Measurements from ENCODE around the gene GRID2.

GRID2 gene

GRCh38 chr4:92760433-92760832 lies 456.7 kb downstream of the GRID2 start:
- DNase-seq = no peak

DNA sequence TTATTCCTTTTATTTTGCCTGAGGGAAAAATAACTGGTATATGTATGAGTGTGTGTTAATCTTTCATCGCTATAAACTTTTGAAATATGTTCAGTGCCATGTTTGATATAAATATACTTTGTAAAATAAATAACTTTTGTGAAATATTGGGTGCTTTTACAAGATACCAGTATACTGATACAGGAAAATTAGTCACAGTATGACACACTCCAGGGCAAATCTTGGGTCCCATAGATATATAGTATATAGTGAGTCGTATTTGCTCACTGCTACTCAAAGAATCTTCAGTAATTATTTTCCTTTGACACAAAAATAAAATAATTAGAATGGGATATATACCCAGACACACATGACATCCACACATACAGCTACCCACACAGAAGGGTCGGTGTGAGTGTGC lies 472.3 kb downstream of the GRID2 start:
- DNase-seq = no peak

DNA sequence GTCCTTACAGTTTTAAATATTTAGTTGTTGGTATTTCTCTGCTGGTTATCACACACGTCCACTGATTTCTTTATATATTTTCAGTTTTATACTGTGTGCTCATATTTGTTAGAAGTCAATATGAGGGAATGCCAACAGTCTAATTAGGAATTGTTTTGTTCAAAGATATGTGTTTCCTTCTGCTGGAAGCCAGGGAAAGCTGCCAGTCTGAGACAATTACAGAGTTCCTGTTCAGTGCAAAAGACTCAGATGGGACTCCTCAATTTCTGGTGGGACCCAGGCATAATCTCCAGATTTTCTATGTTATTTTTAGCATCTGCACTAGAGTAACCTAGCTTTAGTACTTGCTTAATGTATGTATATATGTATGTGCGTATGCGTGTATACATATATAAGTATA lies 486.0 kb downstream of the GRID2 start:
- DNase-seq = no peak

- no peak for DNase-seq
Measured at GRCh38 chr4:92791871-92792440, 488.2 kb downstream of the GRID2 start.

DNA sequence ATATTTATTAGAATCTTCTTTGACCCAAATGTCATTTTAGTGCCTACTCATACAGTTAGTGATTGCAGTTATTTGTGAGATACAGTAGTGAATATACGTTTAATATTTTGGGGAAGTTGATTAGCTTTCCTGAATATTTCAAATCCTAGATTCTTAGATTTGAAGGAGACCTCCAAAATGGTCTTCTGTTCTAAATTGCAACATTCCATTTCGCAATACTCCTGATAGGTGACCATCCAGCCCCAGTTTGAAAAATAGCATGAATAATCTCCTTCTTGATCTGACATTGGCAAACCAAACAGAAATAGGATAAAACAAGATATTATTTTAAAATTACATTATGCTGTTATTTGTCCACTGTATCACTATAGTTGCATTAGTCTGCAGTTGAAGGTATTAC lies 505.6 kb downstream of the GRID2 start:
- DNase-seq = no peak

DNA sequence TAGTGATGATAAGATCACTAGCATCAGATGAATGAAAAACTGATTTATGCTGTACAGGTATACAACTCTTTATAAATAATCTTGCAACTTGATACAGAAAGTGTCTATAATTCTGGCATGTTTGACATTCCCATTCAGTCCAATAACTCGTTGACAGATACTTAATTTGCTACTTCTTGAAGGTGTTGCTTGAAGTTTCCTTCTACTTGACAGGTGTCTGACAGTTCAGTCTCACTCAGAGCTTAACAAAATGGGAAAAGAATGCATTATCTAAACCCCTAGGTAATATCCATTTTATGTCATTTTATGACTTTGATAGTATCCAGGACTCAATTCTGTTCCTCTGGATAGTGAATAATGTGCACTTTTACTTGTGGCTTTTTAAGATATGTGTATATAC lies 508.9 kb downstream of the GRID2 start:
- no peak for DNase-seq

DNA sequence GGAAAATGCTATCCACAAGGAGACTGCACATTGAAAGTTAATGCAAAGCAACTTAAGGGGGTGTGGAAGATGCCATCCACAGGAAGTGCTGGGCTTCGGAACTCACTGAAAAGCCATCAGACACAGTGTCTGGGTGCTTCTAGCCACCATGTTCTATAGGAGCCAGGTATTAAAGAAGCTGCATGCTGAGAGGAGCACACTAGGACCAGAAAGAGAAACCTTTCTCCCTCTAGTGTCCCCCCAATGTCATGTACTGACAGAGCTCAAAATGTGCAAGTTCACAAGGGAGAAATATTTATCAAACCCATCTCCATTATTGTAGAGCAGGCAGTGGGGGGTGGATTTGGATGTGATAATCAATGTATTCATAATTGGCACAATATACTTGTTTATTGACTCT lies 510.9 kb downstream of the GRID2 start:
- no peak for DNase-seq

DNA sequence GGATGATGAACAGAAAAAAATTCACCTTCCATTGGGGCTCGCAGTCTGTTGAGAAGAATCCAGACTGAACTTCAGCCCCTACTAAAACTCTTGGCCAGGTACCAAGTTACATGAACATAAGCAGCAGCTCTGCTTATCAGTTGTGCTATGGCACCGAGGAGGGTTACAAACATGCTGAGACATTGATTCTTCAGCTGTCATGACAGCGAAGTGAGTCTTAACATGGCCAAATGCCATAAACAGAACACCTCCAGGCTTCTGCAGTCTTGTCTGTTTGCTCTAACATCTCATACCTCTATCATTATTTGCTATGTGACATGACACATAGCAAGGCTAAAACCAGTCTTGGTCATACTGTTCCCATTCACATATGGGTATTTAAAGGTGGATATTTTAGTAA lies 521.5 kb downstream of the GRID2 start:
- DNase-seq = no peak

DNA sequence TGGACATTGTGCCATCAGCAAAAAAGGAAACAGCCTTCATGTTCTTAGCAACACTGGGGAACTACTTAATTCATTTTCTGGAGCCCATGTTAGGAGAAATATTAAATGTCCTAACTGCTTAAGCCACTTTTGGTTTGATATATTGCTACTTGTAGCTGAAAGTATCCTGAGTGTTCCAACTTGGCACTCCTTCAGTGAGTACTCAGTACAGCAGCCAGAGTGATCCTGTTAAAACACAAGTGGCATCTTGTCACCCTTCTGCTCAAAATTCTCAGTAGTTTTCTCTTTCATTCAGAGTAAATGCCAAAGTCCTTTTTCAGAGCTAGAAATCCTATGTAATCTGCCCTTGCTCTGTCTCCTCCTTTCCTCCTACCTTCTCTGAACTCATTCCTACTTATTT lies 522.0 kb downstream of the GRID2 start:
- no peak for DNase-seq

DNA sequence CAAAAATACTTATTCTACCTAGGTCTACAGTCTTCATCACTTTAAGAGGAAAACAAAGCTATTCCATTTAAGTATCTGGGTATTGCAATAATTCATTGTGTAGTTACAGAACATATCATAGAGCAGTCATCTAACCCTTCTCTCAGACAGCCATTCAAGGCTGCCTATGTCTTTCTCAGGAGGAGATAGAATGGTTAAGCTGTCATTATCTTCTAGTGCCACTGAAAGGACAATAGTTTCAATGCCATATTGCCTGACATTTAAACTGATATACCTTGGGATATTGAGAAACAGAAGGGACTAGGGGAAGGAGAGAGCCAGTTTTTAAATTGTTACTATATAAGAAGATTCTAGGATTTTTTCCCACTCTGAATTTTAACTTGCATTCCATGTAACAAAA lies 527.0 kb downstream of the GRID2 start:
- DNase-seq = no peak

DNA sequence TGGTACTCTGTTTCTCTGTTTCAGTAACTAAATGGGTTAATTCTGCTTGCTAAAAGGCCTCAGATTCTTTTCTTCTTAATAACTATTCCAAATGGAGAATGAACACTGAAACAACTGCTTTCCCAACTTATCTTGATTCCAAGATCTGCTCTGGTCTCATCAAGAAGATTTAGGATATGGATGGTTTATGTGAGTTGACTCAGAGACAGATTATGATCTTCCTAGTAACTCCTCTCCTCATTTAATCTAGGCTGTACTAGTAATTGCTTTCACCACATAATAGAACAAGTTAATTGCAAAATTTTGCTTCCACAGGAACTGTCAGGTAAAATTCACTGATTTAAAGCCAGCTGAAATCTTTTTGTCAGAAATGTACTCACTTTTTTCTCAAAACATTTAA lies 537.1 kb downstream of the GRID2 start:
- no peak for DNase-seq

DNA sequence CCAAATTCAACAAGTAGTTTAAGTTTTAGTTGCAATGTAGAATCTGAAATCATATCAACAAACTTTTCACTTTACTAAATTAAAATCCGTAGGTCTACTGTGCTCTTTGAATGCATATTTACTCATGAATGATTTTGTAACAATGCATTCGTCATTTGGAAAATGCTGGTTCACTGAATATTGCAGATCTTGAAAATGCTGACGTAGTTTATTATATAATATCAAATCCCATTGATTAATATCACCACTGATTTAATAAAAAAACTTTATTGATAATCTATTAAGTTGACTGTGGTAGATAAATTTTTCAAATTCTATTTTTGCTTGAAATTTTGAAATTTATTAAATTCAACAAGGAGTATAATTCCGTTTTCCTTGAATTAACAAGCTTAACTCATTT lies 540.0 kb downstream of the GRID2 start:
- DNase-seq = no peak

DNA sequence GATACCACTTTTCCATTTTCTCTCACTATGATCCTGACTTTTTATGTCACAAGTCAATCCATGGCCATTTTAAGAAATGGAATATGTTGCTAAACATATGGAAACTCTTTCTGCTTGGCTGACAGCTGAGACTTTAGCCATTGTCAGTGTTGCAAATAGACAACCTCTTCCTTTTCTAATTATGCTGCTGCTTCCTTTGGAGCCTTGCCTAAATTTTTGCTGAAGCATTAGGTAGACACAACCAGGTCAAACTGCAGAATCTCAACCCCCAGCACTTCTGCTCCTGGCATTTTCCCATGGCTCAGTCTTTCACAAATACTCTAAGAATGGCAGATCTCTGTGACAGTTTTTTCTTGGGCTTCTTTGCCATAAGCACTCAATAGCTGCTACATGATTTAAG lies 543.3 kb downstream of the GRID2 start:
- DNase-seq = no peak

- no peak for DNase-seq
Measured at GRCh38 chr4:92862509-92862908, 558.7 kb downstream of the GRID2 start.

DNA sequence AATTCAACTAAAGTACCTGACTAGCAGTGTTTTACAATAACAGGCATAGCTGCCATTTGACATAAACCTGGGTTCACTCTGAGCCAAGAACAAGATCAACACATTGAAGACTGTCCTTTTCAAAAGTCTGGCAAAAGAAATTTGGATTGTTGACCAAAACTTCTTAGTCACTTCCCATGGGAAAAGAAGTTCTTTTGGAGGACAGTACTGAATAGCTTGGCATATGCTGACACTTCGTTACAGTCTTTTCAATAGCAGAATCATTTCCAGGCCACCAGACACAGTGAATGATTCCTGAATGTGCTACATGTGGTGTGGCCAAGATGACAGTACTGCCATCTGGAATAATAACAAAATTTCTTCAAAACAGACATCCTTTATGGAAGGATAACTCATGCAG lies 560.3 kb downstream of the GRID2 start:
- no peak for DNase-seq

GRCh38 chr4:92872604-92873003 lies 568.8 kb downstream of the GRID2 start:
- no peak for DNase-seq

DNA sequence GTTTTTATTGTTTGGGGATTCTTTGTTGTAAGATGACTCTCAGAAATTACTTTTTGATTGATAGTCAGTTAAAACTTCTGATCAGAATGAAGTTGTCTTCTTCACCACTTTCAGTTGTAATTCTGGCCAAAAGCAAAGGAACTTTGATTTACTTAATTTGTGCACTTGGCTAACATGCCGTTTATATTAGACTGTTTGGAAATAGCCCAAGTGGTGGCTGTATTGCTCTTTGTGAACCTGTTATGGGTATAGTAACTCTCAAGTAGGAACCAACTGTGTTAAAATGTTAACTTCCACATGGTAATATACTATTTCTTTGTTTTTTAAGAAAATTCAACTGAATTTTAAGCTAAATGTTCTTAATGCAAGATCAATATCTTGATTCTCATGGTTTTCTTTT lies 581.9 kb downstream of the GRID2 start:
- DNase-seq = no peak

- no peak for DNase-seq
Measured at GRCh38 chr4:92952426-92952825, 648.7 kb downstream of the GRID2 start.

- no peak for DNase-seq
Measured at GRCh38 chr4:92952897-92953296, 649.1 kb downstream of the GRID2 start.

GRCh38 chr4:92953462-92953861 lies 649.7 kb downstream of the GRID2 start:
- DNase-seq = no peak

GRCh38 chr4:92961881-92962280 lies 658.1 kb downstream of the GRID2 start:
- no peak for DNase-seq

DNA sequence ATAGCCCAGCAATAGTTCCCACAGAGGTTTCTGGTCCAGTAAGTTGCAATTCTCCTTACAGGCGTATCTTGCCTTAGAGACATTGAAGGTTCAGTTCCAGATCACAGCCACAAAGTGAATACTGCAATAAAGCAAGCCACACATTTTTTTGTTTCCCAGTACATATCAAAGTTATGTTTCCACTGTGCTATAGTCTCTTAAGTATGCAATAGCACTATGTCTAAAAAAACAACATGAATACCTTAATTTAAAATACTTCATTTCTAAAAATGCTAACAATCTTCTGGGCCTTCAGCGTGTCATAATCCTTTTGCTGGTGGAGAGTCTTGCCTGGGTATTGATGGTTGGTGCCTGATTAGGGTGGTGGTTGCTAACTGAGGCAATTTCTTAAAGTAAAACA lies 659.1 kb downstream of the GRID2 start:
- DNase-seq = no peak

DNA sequence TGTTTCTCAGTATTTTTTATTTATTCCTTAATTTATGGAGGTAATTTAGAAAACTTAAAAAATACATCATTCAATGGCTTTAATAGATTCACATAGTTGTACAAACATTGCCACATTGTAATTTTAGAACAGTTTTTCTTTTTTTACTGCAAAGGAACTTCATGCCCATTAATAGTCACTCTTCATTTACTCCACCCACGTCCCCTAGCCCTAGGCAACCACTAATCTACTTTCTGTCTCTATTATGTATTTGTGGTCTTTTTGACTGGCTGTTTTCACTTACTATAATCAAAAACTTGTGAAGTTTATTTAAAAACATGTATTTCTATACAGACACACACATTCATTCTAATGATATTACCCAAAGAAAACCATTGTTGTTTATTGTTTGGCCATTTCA lies 664.8 kb downstream of the GRID2 start:
- no peak for DNase-seq

- DNase-seq = no peak
Measured at GRCh38 chr4:92968996-92969395, 665.2 kb downstream of the GRID2 start.

- DNase-seq = no peak
Measured at GRCh38 chr4:92969650-92970379, 666.0 kb downstream of the GRID2 start.
